Measurements from ENCODE around the gene AKAP13. TPM values are rescaled to one million over a fixed set of nuclear protein-coding genes. Genes with fewer than 3 reads are reported as not detected.

The AKAP13 gene
- total RNA-seq, 1 experiment from 2014 or later = 49.6 TPM

- Mint-ChIP-seq H3K4me3 (ENCODE audit: unreplicated experiment) (peak overlapping the region; percentile 38), H3K9me3 (ENCODE audit: unreplicated experiment) (no peaks in the 10 kb centered on the region), H3K4me1 (ENCODE audit: low read depth, unreplicated experiment) (peaks cover 26% of the 10 kb centered on the region), H3K27ac (ENCODE audit: unreplicated experiment) (peak overlapping the region; percentile 55), H3K27me3 (ENCODE audit: insufficient read depth, unreplicated experiment) (no peaks in the 10 kb centered on the region), H3K36me3 (ENCODE audit: insufficient read depth, unreplicated experiment) (peaks cover 14% of the 10 kb centered on the region)
- Histone ChIP-seq H3K9me3 (0 out of 2 replicates have a peak, but pooled peaks cover 2% of the 10 kb centered on the region), H3K4me1 (peaks cover 14% of the 10 kb centered on the region; the same call in 1 of the 2 replicates), H3K36me3 (ENCODE audit: control insufficient read depth, insufficient read depth, low read length) (no peaks in the 10 kb centered on the region), H3K4me3 (ENCODE audit: low read depth, low read length) (no peak overlapping the region), H3K27me3 (replicated peaks; ENCODE audit: control insufficient read depth, insufficient read depth, low read length) (no peaks in the 10 kb centered on the region)
- TF ChIP-seq, protein P1, sequence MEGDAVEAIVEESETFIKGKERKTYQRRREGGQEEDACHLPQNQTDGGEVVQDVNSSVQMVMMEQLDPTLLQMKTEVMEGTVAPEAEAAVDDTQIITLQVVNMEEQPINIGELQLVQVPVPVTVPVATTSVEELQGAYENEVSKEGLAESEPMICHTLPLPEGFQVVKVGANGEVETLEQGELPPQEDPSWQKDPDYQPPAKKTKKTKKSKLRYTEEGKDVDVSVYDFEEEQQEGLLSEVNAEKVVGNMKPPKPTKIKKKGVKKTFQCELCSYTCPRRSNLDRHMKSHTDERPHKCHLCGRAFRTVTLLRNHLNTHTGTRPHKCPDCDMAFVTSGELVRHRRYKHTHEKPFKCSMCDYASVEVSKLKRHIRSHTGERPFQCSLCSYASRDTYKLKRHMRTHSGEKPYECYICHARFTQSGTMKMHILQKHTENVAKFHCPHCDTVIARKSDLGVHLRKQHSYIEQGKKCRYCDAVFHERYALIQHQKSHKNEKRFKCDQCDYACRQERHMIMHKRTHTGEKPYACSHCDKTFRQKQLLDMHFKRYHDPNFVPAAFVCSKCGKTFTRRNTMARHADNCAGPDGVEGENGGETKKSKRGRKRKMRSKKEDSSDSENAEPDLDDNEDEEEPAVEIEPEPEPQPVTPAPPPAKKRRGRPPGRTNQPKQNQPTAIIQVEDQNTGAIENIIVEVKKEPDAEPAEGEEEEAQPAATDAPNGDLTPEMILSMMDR (IDR thresholded peaks at IDR 0.05; ENCODE audit: insufficient read depth in 1 of 2, low read depth in 1 of 2, low read length in 1 of 2, severe bottlenecking in 1 of 2, unreplicated experiment in 1 of 2) = no peak
- intact Hi-C loops (cut with micrococcal nuclease; ENCODE audit: unreplicated experiment) = no loop called here
- peak; percentile 48 to 53 for DNase-seq
- BruUV-seq (replicated peaks) = no TSS peak
- ChIA-PET POLR2A (interaction anchor here (1.0 kb wide), 1 partner anchor 33 kb away, joined by 3 read pairs; the partner anchor contains the start of gene AKAP13), CTCF (interaction anchor here (1.0 to 2.6 kb wide), 4 partner anchors 10 to 117 kb away, joined by 3 to 15 read pairs (median 7); no protein-coding TSS in a partner anchor)
Measured at GRCh38 chr15:85412956-85413854, 32.8 kb downstream of the AKAP13 start.

GRCh38 chr15:85414037-85414436, 33.6 kb downstream of the AKAP13 start:
- POLR2A ChIA-PET = no interaction called here
- H3K27ac Mint-ChIP-seq (ENCODE audit: unreplicated experiment) = peak overlapping the region; percentile 58
- intact Hi-C loops (cut with micrococcal nuclease; ENCODE audit: unreplicated experiment) = loop anchor here (1.0 kb wide), 1 partner anchor 118 kb away; no protein-coding TSS in a partner anchor

GRCh38 chr15:85414495-85414894, 34.1 kb downstream of the AKAP13 start:
- intact Hi-C loops (cut with micrococcal nuclease; ENCODE audit: unreplicated experiment) = loop anchor here (1.0 kb wide), 1 partner anchor 118 kb away; no protein-coding TSS in a partner anchor
- H3K4me1 Mint-ChIP-seq (ENCODE audit: low read depth, unreplicated experiment) = peaks cover 26% of the 10 kb centered on the region
- H3K4me1 ChIP-seq = peaks cover 11% of the 10 kb centered on the region; the same call in 1 of the 2 replicates

More at GRCh38 chr15:85414037-85414436, 33.6 kb downstream of the AKAP13 start:
- no peak overlapping the region for H3K4me3 ChIP-seq (ENCODE audit: low read depth, low read length)
- H3K36me3 Mint-ChIP-seq (ENCODE audit: insufficient read depth, unreplicated experiment) = peaks cover 14% of the 10 kb centered on the region
- H3K4me3 Mint-ChIP-seq (ENCODE audit: unreplicated experiment) = no peak overlapping the region
- DNase-seq = no peak
- no peaks in the 10 kb centered on the region for H3K27me3 Mint-ChIP-seq (ENCODE audit: insufficient read depth, unreplicated experiment)
- H3K4me1 ChIP-seq = peaks cover 11% of the 10 kb centered on the region; the same call in 1 of the 2 replicates
- TF ChIP-seq, protein P1 (IDR thresholded peaks at IDR 0.05; ENCODE audit: insufficient read depth in 1 of 2, low read depth in 1 of 2, low read length in 1 of 2, severe bottlenecking in 1 of 2, unreplicated experiment in 1 of 2) = no peak
- H3K9me3 ChIP-seq = 0 out of 2 replicates have a peak, but pooled peaks cover 2% of the 10 kb centered on the region
- BruUV-seq (replicated peaks) = TSS peak; percentile 26
- no peaks in the 10 kb centered on the region for H3K27me3 ChIP-seq (replicated peaks; ENCODE audit: control insufficient read depth, insufficient read depth, low read length)
- CTCF ChIA-PET = interaction anchor here (1.0 to 2.6 kb wide), 4 partner anchors 79 to 117 kb away, joined by 3 to 15 read pairs (median 6); no protein-coding TSS in a partner anchor
- no peaks in the 10 kb centered on the region for H3K9me3 Mint-ChIP-seq (ENCODE audit: unreplicated experiment)
- H3K4me1 Mint-ChIP-seq (ENCODE audit: low read depth, unreplicated experiment) = peaks cover 26% of the 10 kb centered on the region
- H3K36me3 ChIP-seq (ENCODE audit: control insufficient read depth, insufficient read depth, low read length) = no peaks in the 10 kb centered on the region

More at GRCh38 chr15:85414495-85414894, 34.1 kb downstream of the AKAP13 start:
- ChIA-PET POLR2A (no interaction called here), CTCF (interaction anchor here (1.0 to 2.6 kb wide), 4 partner anchors 79 to 118 kb away, joined by 3 to 15 read pairs (median 6); no protein-coding TSS in a partner anchor)
- Mint-ChIP-seq H3K27me3 (ENCODE audit: insufficient read depth, unreplicated experiment) (no peaks in the 10 kb centered on the region), H3K27ac (ENCODE audit: unreplicated experiment) (peak overlapping the region; percentile 58), H3K36me3 (ENCODE audit: insufficient read depth, unreplicated experiment) (peaks cover 14% of the 10 kb centered on the region), H3K9me3 (ENCODE audit: unreplicated experiment) (no peaks in the 10 kb centered on the region), H3K4me3 (ENCODE audit: unreplicated experiment) (no peak overlapping the region)
- no peaks in the 10 kb centered on the region for H3K36me3 ChIP-seq (ENCODE audit: control insufficient read depth, insufficient read depth, low read length)
- DNase-seq = no peak
- 0 out of 2 replicates have a peak, but pooled peaks cover 2% of the 10 kb centered on the region for H3K9me3 ChIP-seq
- no peaks in the 10 kb centered on the region for H3K27me3 ChIP-seq (replicated peaks; ENCODE audit: control insufficient read depth, insufficient read depth, low read length)
- BruUV-seq (replicated peaks) = no TSS peak
- TF ChIP-seq, protein P1 (IDR thresholded peaks at IDR 0.05; ENCODE audit: insufficient read depth in 1 of 2, low read depth in 1 of 2, low read length in 1 of 2, severe bottlenecking in 1 of 2, unreplicated experiment in 1 of 2) = no peak
- H3K4me3 ChIP-seq (ENCODE audit: low read depth, low read length) = no peak overlapping the region
